Measurements from ENCODE around the gene ANKRD44. TPM values are rescaled to one million over a fixed set of nuclear protein-coding genes. Genes with fewer than 3 reads are reported as not detected.

The ANKRD44 gene
- total and polyA plus RNA-seq, 2 of the 8 experiments (the other 6 are each of a cell fraction or from before 2014, with no cell fraction given): 1.2 to 1.3 TPM

GRCh38 chr2:197238043-197238365 lies 72.6 kb downstream of the ANKRD44 start:
- Histone ChIP-seq H3K56ac (replicated peaks; ENCODE audit: insufficient read length, low read depth, low read length) (no peak overlapping the region), H2BK20ac (ENCODE audit: low read length) (no peak overlapping the region), H3K9me3 (ENCODE audit: insufficient read depth in 2 of 2, low read depth in 1 of 2, low read length in 1 of 2) (no peaks in the 10 kb centered on the region), H3K18ac (ENCODE audit: extremely low read depth, low read length) (no peak overlapping the region), H3K14ac (ENCODE audit: insufficient read length) (no peak overlapping the region), H3K27ac (ENCODE audit: low read depth, low read length) (no peak overlapping the region), H2BK5ac (ENCODE audit: low read depth, low read length) (no peak overlapping the region), H3K23me2 (ENCODE audit: low read depth, low read length) (no peaks in the 10 kb centered on the region), H4K91ac (replicated peaks; ENCODE audit: insufficient read length, low read length) (no peak overlapping the region), H2BK15ac (ENCODE audit: low read length) (no peak overlapping the region), H2BK12ac (ENCODE audit: low read depth, low read length) (no peak overlapping the region), H3K4ac (replicated peaks; ENCODE audit: insufficient read length, low read depth, low read length) (no peak overlapping the region), H2AK5ac (ENCODE audit: low read depth, low read length) (no peak overlapping the region), H3K4me2 (ENCODE audit: insufficient read depth in 1 of 2, low read depth in 2 of 2, low read length in 2 of 2) (no peak overlapping the region), H3K79me1 (ENCODE audit: low read depth, low read length) (no peaks in the 10 kb centered on the region), H3K79me2 (ENCODE audit: control insufficient read depth in 1 of 2, insufficient read depth in 2 of 2, low read length in 2 of 2) (no peaks in the 10 kb centered on the region), H3K9ac (replicated peaks in 1 of 4; ENCODE audit: extremely low read depth in 1 of 4, low read depth in 3 of 4, low read length in 3 of 4) (no peak overlapping the region), H4K5ac (ENCODE audit: insufficient read length, low read depth, low read length) (no peak overlapping the region), H4K8ac (ENCODE audit: extremely low read depth, insufficient read depth, low read length) (no peak overlapping the region), H2BK120ac (replicated peaks; ENCODE audit: low read depth, low read length) (no peak overlapping the region), H3K23ac (ENCODE audit: insufficient read length) (no peak overlapping the region), H3K4me1 (replicated peaks in 1 of 4; ENCODE audit: control insufficient read depth in 3 of 4, insufficient read depth in 4 of 4, low read length in 3 of 4) (no peaks in the 10 kb centered on the region; a peak in 1 of 7 replicates), H3K4me3 (ENCODE audit: extremely low read depth in 1 of 4, insufficient read depth in 2 of 4, low read depth in 3 of 4, low read length in 4 of 4) (no peak overlapping the region), H4K20me1 (replicated peaks in 1 of 2; ENCODE audit: control insufficient read depth in 1 of 2, insufficient read depth in 2 of 2, low read length in 2 of 2) (no peaks in the 10 kb centered on the region), H3K36me3 (ENCODE audit: control insufficient read depth in 2 of 4, insufficient read depth in 4 of 4, low read length in 3 of 4) (no peaks in the 10 kb centered on the region), H3K27me3 (replicated peaks in 1 of 4; ENCODE audit: control insufficient read depth in 3 of 4, extremely low read depth in 1 of 4, insufficient read depth in 3 of 4, low read length in 3 of 4) (no peaks in the 10 kb centered on the region), H2AFZ (ENCODE audit: low read length) (no peak overlapping the region)
- CTCF ChIA-PET (ENCODE audit: partially characterized antibody): interaction anchor here (1.4 to 2.4 kb wide), 2 partner anchors 46 to 124 kb away, joined by 5 to 6 read pairs; no protein-coding TSS in a partner anchor
- DNase-seq (ENCODE audit: low read depth in 1 of 2, low spot score in 2 of 2) (no peak), FAIRE-seq (no peak)
- WGBS, 2 experiments (ENCODE audit: extremely low coverage in 1 of 2, insufficient coverage in 1 of 2, insufficient read length in 1 of 2, insufficient replicate concordance in 2 of 2, low coverage in 1 of 2, low lambda C conversion rate in 2 of 2, missing lambda C conversion rate in 1 of 2): 92% methylated on average over 2 of the region's 2 CpGs; no CpG with 5 or more reads in 1 of the 2 experiments
- TF ChIP-seq GABPA (IDR thresholded peaks at IDR 0.05; ENCODE audit: borderline replicate concordance, insufficient read depth, low read length) (no peak), SIN3A (conservative IDR thresholded peaks at IDR 0.05 in 1 of 2, IDR thresholded peaks at IDR 0.05 in 1 of 2; ENCODE audit: low read depth in 1 of 2, low read length in 2 of 2) (no peak), HDAC6 (IDR thresholded peaks at IDR 0.05; ENCODE audit: low read depth, low read length) (no peak), BCL11A (IDR thresholded peaks at IDR 0.05; ENCODE audit: low read depth in 2 of 2, low read length in 2 of 2) (no peak), GTF2F1 (IDR thresholded peaks at IDR 0.05; ENCODE audit: borderline replicate concordance, low read depth, low read length) (no peak), BRCA1 (IDR thresholded peaks at IDR 0.05; ENCODE audit: low read depth, low read length) (no peak), EGR1 (IDR thresholded peaks at IDR 0.05; ENCODE audit: borderline replicate concordance, low read depth, low read length) (no peak), CEBPB (IDR thresholded peaks at IDR 0.05; ENCODE audit: low read depth, low read length) (no peak), RNF2 (IDR thresholded peaks at IDR 0.05; ENCODE audit: borderline replicate concordance, low read depth, low read length, missing control alignments, poor library complexity, severe bottlenecking) (no peak), ATF3 (IDR thresholded peaks at IDR 0.05; ENCODE audit: insufficient read depth, low read depth, low read length) (no peak), SRF (IDR thresholded peaks at IDR 0.05; ENCODE audit: low read depth, low read length) (no peak), SUZ12 (IDR thresholded peaks at IDR 0.05; ENCODE audit: low read length) (no peak), HDAC2 (IDR thresholded peaks at IDR 0.05; ENCODE audit: borderline replicate concordance in 1 of 2, low read depth in 2 of 2, low read length in 2 of 2) (no peak), NRF1 (IDR thresholded peaks at IDR 0.05; ENCODE audit: low read depth, low read length) (no peak)
- POLR2A ChIA-PET (ENCODE audit: partially characterized antibody): no interaction called here

All from H1 (cell line).